Kidney (tissue), 14 donors: ENCODE measurements around the gene SAMD10. TPM values are rescaled to one million over a fixed set of nuclear protein-coding genes. Genes with fewer than 3 reads are reported as not detected.

ENCODE experiments used
- DNase-seq, 5 donors: peaks; one replicate each; pipeline ENCODE4 v3.0.0-alpha.2; 2013 to 2020
- FAIRE-seq: peaks from 2 replicates; lab custom pipeline; 2012; peaks lifted over from hg19 to GRCh38; lab: Jason Lieb, UNC
- H3K27ac ChIP-seq, 2 donors: one replicate each; pipeline ENCODE4 v1.7.0; 2013; ENCODE audit warnings: low read depth in 2 of 2, low read length in 2 of 2, inconsistent platforms in 1 of 2
- H3K27me3 ChIP-seq: one replicate; pipeline ENCODE4 v1.7.1; 2013; ENCODE audit warnings: low read length, inconsistent platforms; ENCODE audit not compliant: control insufficient read depth, insufficient read depth
- H3K36me3 ChIP-seq, 3 donors: one replicate each; pipeline versions ENCODE4 v1.7.0 to v1.7.1; 2013; ENCODE audit warnings: low read length in 3 of 3, control low read depth in 1 of 3, inconsistent platforms in 1 of 3; ENCODE audit not compliant: insufficient read depth in 3 of 3, control insufficient read depth in 2 of 3
- H3K4me1 ChIP-seq, 3 donors: one replicate each; pipeline versions ENCODE4 v1.7.0 to v1.7.1; 2013; ENCODE audit warnings: low read length in 3 of 3, inconsistent platforms in 1 of 3, low read depth in 1 of 3; ENCODE audit not compliant: control insufficient read depth in 2 of 3, insufficient read depth in 2 of 3
- H3K4me3 ChIP-seq, 3 donors: one replicate each; pipeline versions ENCODE4 v1.7.0 to v1.8.1; 2013; ENCODE audit warnings: low read length in 3 of 3, control low read depth in 1 of 3, inconsistent platforms in 1 of 3
- H3K9ac ChIP-seq, 3 donors: one replicate each; pipeline versions ENCODE4 v1.7.0 to v1.7.1; 2013; ENCODE audit warnings: low read length in 3 of 3, control low read depth in 1 of 3, inconsistent platforms in 1 of 3
- H3K9me3 ChIP-seq, 3 donors: one replicate each; pipeline versions ENCODE4 v1.7.0 to v1.7.1; 2013; ENCODE audit warnings: low read length in 3 of 3, control low read depth in 1 of 3, inconsistent platforms in 1 of 3; ENCODE audit not compliant: control insufficient read depth in 2 of 3, insufficient read depth in 1 of 3
- CTCF ChIP-seq: IDR thresholded peaks from 3 replicates; pipeline ENCODE4 v1.5.1; 2012; ENCODE audit warnings: mild to moderate bottlenecking, moderate library complexity, borderline replicate concordance; ENCODE audit not compliant: insufficient read depth; ENCODE audit errors: extremely low read depth
- intact Hi-C: fragments of 100-400 bp; cut with DNase I; formaldehyde crosslinking; loops from one replicate; pipeline ENCODE4 v1.11.1; 2022
- polyA plus RNA-seq: library from polyadenylated mRNA; stranded (reverse); fragments of 350-450 nt; fragmentation: Illumina TruSeq; extraction: RNeasy Lipid Tissue Mini Kit (QIAGEN cat#74804); gene quantifications from one replicate; pipeline ENCODE4 v1.2.3, GENCODE V29; 2014; ENCODE audit warnings: low read depth, low replicate concordance; ENCODE audit not compliant: insufficient read depth
- total RNA-seq: library from RNA; stranded (reverse); fragmentation: NEBNext Ultra II Directional; extraction: Animal tissue kit (Norgen Biotek cat#: 25700); gene quantifications from one replicate; pipeline ENCODE4 v1.2.1, GENCODE V29; 2021
- donor health status: control.
- donor health status: control.
- donor health status: control.
- donor health status: control.
- donor health status: control.
- donor health status: DM: yes; HTN: yes; CAD: no.
- donor health status: Normal renal cell carcinoma (clear cell type).

The SAMD10 gene
- total and polyA plus RNA-seq, 2 donors from 2014 or later = 7.9 to 8.5 TPM

- Histone ChIP-seq H3K9me3 (no peaks in the 10 kb centered on the region), H3K27me3 (no peaks in the 10 kb centered on the region), H3K4me3 (no peak overlapping the region), H3K36me3 (peaks cover 6 to 75% (median 44%) of the 10 kb centered on the region in 3 donors), H3K9ac (no peak overlapping the region), H3K4me1 (peaks cover 0 to 9% (median 2%) of the 10 kb centered on the region in 3 donors), H3K27ac (no peak overlapping the region)
- no peak for TF ChIP-seq CTCF
- DNase-seq = no peak
- intact Hi-C loops = no loop called here
- FAIRE-seq = no peak
Measured at GRCh38 chr20:64025101-64025825, 45.8 kb upstream of the SAMD10 start.

GRCh38 chr20:64024141-64024990, 44.9 kb upstream of the SAMD10 start:
- Histone ChIP-seq H3K36me3 (peaks cover 8 to 76% (median 48%) of the 10 kb centered on the region in 3 donors), H3K4me1 (peaks cover 0 to 9% (median 2%) of the 10 kb centered on the region in 3 donors), H3K9ac (no peak overlapping the region), H3K4me3 (no peak overlapping the region), H3K27ac (no peak overlapping the region), H3K9me3 (no peaks in the 10 kb centered on the region), H3K27me3 (no peaks in the 10 kb centered on the region)
- intact Hi-C loops = no loop called here
- no peak for DNase-seq
- no peak for TF ChIP-seq CTCF
- no peak for FAIRE-seq

- no peaks in the 10 kb centered on the region for H3K27me3 ChIP-seq
- no peak for FAIRE-seq
- intact Hi-C loops = no loop called here
Measured at GRCh38 chr20:64023361-64024140, 44.1 kb upstream of the SAMD10 start.

More at GRCh38 chr20:64023361-64024140, 44.1 kb upstream of the SAMD10 start:
- DNase-seq = no peak
- no peak overlapping the region for H3K27ac ChIP-seq
- peaks cover 8 to 75% (median 51%) of the 10 kb centered on the region in 3 donors for H3K36me3 ChIP-seq
- no peak overlapping the region for H3K4me3 ChIP-seq
- H3K9me3 ChIP-seq = no peaks in the 10 kb centered on the region
- peaks cover 0 to 9% (median 2%) of the 10 kb centered on the region in 3 donors for H3K4me1 ChIP-seq
- H3K9ac ChIP-seq = no peak overlapping the region
- TF ChIP-seq CTCF = no peak
